Measurements from ENCODE around the gene SCN9A.

- TF ChIP-seq CTCF (IDR thresholded peaks at IDR 0.05) = no peak
- TF ChIP-seq ZFX (IDR thresholded peaks at IDR 0.05; ENCODE audit: borderline replicate concordance) = no peak
Measured at GRCh38 chr2:166350525-166350924, 25.2 kb downstream of the SCN9A start.

Data from 22Rv1 (cell line).